ENCODE data around the gene NPTN.
"Not testable (repeated sequence)": the region's sequence is repeated elsewhere in the genome, so short reads cannot be mapped to it uniquely, and the experiment has no call there.

NPTN gene

GRCh38 chr15:73599934-73600333 lies 33.3 kb downstream of the NPTN start:
- peaks cover 5% of the 10 kb centered on the region for H3K36me3 Mint-ChIP-seq
- no peaks in the 10 kb centered on the region for H3K27me3 Mint-ChIP-seq
- H3K4me1 Mint-ChIP-seq (ENCODE audit: low read depth): peaks cover 52% of the 10 kb centered on the region
- H3K27ac Mint-ChIP-seq: no peak overlapping the region
- H3K4me3 Mint-ChIP-seq: no peak overlapping the region
- H3K9me3 Mint-ChIP-seq (ENCODE audit: low read depth): no peaks in the 10 kb centered on the region

GRCh38 chr15:73598530-73599160 lies 34.5 kb downstream of the NPTN start:
- no peaks in the 10 kb centered on the region for H3K9me3 Mint-ChIP-seq (ENCODE audit: low read depth)
- no peak overlapping the region for H3K27ac Mint-ChIP-seq
- H3K27me3 Mint-ChIP-seq: no peaks in the 10 kb centered on the region
- H3K4me3 Mint-ChIP-seq: no peak overlapping the region
- H3K36me3 Mint-ChIP-seq: peaks cover 3% of the 10 kb centered on the region
- peaks cover 39% of the 10 kb centered on the region for H3K4me1 Mint-ChIP-seq (ENCODE audit: low read depth)

GRCh38 chr15:73597036-73597638 lies 36.1 kb downstream of the NPTN start:
- Mint-ChIP-seq H3K9me3 (ENCODE audit: low read depth) (no peaks in the 10 kb centered on the region), H3K4me1 (ENCODE audit: low read depth) (peaks cover 38% of the 10 kb centered on the region), H3K27ac (no peak overlapping the region), H3K36me3 (no peaks in the 10 kb centered on the region), H3K4me3 (no peak overlapping the region), H3K27me3 (no peaks in the 10 kb centered on the region)

GRCh38 chr15:73596174-73596573 lies 37.0 kb downstream of the NPTN start:
- Mint-ChIP-seq H3K36me3 (peaks cover 6% of the 10 kb centered on the region), H3K9me3 (ENCODE audit: low read depth) (no peaks in the 10 kb centered on the region), H3K27ac (no peak overlapping the region), H3K4me1 (ENCODE audit: low read depth) (peaks cover 38% of the 10 kb centered on the region), H3K27me3 (no peaks in the 10 kb centered on the region), H3K4me3 (no peak overlapping the region)

- Mint-ChIP-seq H3K4me3 (no peak overlapping the region), H3K27me3 (no peaks in the 10 kb centered on the region), H3K27ac (no peak overlapping the region), H3K9me3 (ENCODE audit: low read depth) (no peaks in the 10 kb centered on the region), H3K36me3 (peaks cover 6% of the 10 kb centered on the region), H3K4me1 (ENCODE audit: low read depth) (peaks cover 34% of the 10 kb centered on the region)
These were observed 39.1 kb downstream of the NPTN start for GRCh38 chr15:73594109-73594508.

- Mint-ChIP-seq H3K27ac (no peak overlapping the region), H3K4me1 (ENCODE audit: low read depth) (peaks cover 28% of the 10 kb centered on the region), H3K27me3 (no peaks in the 10 kb centered on the region), H3K4me3 (no peak overlapping the region), H3K36me3 (peaks cover 6% of the 10 kb centered on the region), H3K9me3 (ENCODE audit: low read depth) (no peaks in the 10 kb centered on the region)
These were observed 39.7 kb downstream of the NPTN start for GRCh38 chr15:73593304-73594074.

GRCh38 chr15:73590263-73590662 lies 42.9 kb downstream of the NPTN start:
- H3K27me3 Mint-ChIP-seq: no peaks in the 10 kb centered on the region
- no peak overlapping the region for H3K4me3 Mint-ChIP-seq
- H3K27ac Mint-ChIP-seq: no peak overlapping the region
- H3K9me3 Mint-ChIP-seq (ENCODE audit: low read depth): no peaks in the 10 kb centered on the region
- H3K36me3 Mint-ChIP-seq: peaks cover 13% of the 10 kb centered on the region
- H3K4me1 Mint-ChIP-seq (ENCODE audit: low read depth): peaks cover under 1% of the 10 kb centered on the region

- Mint-ChIP-seq H3K4me3 (no peak overlapping the region), H3K36me3 (peaks cover 16% of the 10 kb centered on the region), H3K4me1 (ENCODE audit: low read depth) (no peaks in the 10 kb centered on the region), H3K27me3 (no peaks in the 10 kb centered on the region), H3K9me3 (ENCODE audit: low read depth) (no peaks in the 10 kb centered on the region), H3K27ac (no peak overlapping the region)
These were observed 43.4 kb downstream of the NPTN start for GRCh38 chr15:73589766-73590165.

- Mint-ChIP-seq H3K27me3 (no peaks in the 10 kb centered on the region), H3K27ac (no peak overlapping the region), H3K36me3 (peaks cover 16% of the 10 kb centered on the region), H3K4me3 (no peak overlapping the region), H3K9me3 (ENCODE audit: low read depth) (no peaks in the 10 kb centered on the region), H3K4me1 (ENCODE audit: low read depth) (no peaks in the 10 kb centered on the region)
These were observed 47.1 kb downstream of the NPTN start for GRCh38 chr15:73585871-73586654.

GRCh38 chr15:73584699-73585420 lies 48.3 kb downstream of the NPTN start:
- H3K27me3 Mint-ChIP-seq: no peaks in the 10 kb centered on the region
- H3K4me3 Mint-ChIP-seq: no peak overlapping the region
- H3K9me3 Mint-ChIP-seq (ENCODE audit: low read depth): no peaks in the 10 kb centered on the region
- H3K36me3 Mint-ChIP-seq: peaks cover 16% of the 10 kb centered on the region
- no peak overlapping the region for H3K27ac Mint-ChIP-seq
- H3K4me1 Mint-ChIP-seq (ENCODE audit: low read depth): no peaks in the 10 kb centered on the region

- H3K27ac Mint-ChIP-seq: no peak overlapping the region
- H3K9me3 Mint-ChIP-seq (ENCODE audit: low read depth): no peaks in the 10 kb centered on the region
- no peaks in the 10 kb centered on the region for H3K4me1 Mint-ChIP-seq (ENCODE audit: low read depth)
- H3K27me3 Mint-ChIP-seq: no peaks in the 10 kb centered on the region
- H3K4me3 Mint-ChIP-seq: no peak overlapping the region
- peaks cover 16% of the 10 kb centered on the region for H3K36me3 Mint-ChIP-seq
These were observed 49.6 kb downstream of the NPTN start for GRCh38 chr15:73583544-73583943.

- H3K36me3 Mint-ChIP-seq: peaks cover 16% of the 10 kb centered on the region
- H3K4me3 Mint-ChIP-seq: no peak overlapping the region
- H3K27ac Mint-ChIP-seq: no peak overlapping the region
- no peaks in the 10 kb centered on the region for H3K4me1 Mint-ChIP-seq (ENCODE audit: low read depth)
- no peaks in the 10 kb centered on the region for H3K9me3 Mint-ChIP-seq (ENCODE audit: low read depth)
- H3K27me3 Mint-ChIP-seq: no peaks in the 10 kb centered on the region
These were observed 50.3 kb downstream of the NPTN start for GRCh38 chr15:73582851-73583379.

GRCh38 chr15:73578026-73578425 lies 55.2 kb downstream of the NPTN start:
- no peaks in the 10 kb centered on the region for H3K9me3 Mint-ChIP-seq (ENCODE audit: low read depth)
- H3K27ac Mint-ChIP-seq: no peak overlapping the region
- H3K27me3 Mint-ChIP-seq: no peaks in the 10 kb centered on the region
- H3K4me3 Mint-ChIP-seq: no peak overlapping the region
- H3K4me1 Mint-ChIP-seq (ENCODE audit: low read depth): no peaks in the 10 kb centered on the region
- peaks cover 6% of the 10 kb centered on the region for H3K36me3 Mint-ChIP-seq

- not testable (repeated sequence) for H3K27ac Mint-ChIP-seq; H3K27me3 Mint-ChIP-seq; H3K4me1 Mint-ChIP-seq (ENCODE audit: low read depth); H3K4me3 Mint-ChIP-seq; H3K36me3 Mint-ChIP-seq; H3K9me3 Mint-ChIP-seq (ENCODE audit: low read depth)
These were observed 55.6 kb downstream of the NPTN start for GRCh38 chr15:73577593-73577992.
